Osteoblast (primary cell): ENCODE results near the gene TNNI3K. TPM values are rescaled to one million over a fixed set of nuclear protein-coding genes. Genes with fewer than 3 reads are reported as not detected.

Source experiments
- DNase-seq: peaks from one replicate; pipeline ENCODE4 v3.0.0; 2011; ENCODE audit warnings: low spot score, mixed read lengths; ENCODE audit not compliant: insufficient read length; ENCODE audit errors: missing footprints
- H2AFZ ChIP-seq: 2 replicates; pipeline ENCODE4 v1.6.0; 2011; ENCODE audit warnings: mild to moderate bottlenecking, low read length
- H3K27ac ChIP-seq: 2 replicates; pipeline ENCODE4 v1.5.1; 2011; ENCODE audit warnings: mild to moderate bottlenecking, low read depth, low read length, moderate library complexity
- H3K27me3 ChIP-seq: 2 replicates; pipeline ENCODE4 v1.6.0; 2012; ENCODE audit warnings: mild to moderate bottlenecking, control low read depth, inconsistent platforms, low read length, moderate library complexity; ENCODE audit not compliant: insufficient read depth
- H3K36me3 ChIP-seq: 2 replicates; pipeline ENCODE4 v1.5.1; 2011; ENCODE audit warnings: mild to moderate bottlenecking, low read length, control low read depth, moderate library complexity; ENCODE audit not compliant: insufficient read depth
- H3K4me1 ChIP-seq: 2 replicates; pipeline ENCODE4 v1.5.1; 2011; ENCODE audit warnings: mild to moderate bottlenecking, low read length, control low read depth, moderate library complexity; ENCODE audit not compliant: insufficient read depth
- H3K4me2 ChIP-seq: 2 replicates; pipeline ENCODE4 v1.6.0; 2011; ENCODE audit warnings: mild to moderate bottlenecking, low read length; ENCODE audit not compliant: insufficient read depth
- H3K4me3 ChIP-seq: fragments of 200-600 bp; sonication (generic); 3 replicates; pipeline ENCODE4 v1.5.1; 2012; ENCODE audit warnings: mild to moderate bottlenecking, low read length, inconsistent platforms; ENCODE audit not compliant: insufficient read depth
- H3K79me2 ChIP-seq: 2 replicates; pipeline ENCODE4 v1.6.0; 2012; ENCODE audit warnings: mild to moderate bottlenecking, low read length, control low read depth, inconsistent platforms; ENCODE audit not compliant: insufficient read depth
- H3K9me3 ChIP-seq: 2 replicates; pipeline ENCODE4 v1.5.1; 2011; ENCODE audit warnings: low read depth, low read length, control low read depth
- H4K20me1 ChIP-seq: 2 replicates; pipeline ENCODE4 v1.6.0; 2012; ENCODE audit warnings: mild to moderate bottlenecking, low read length, control low read depth; ENCODE audit not compliant: insufficient read depth
- CTCF ChIP-seq: IDR thresholded peaks from 2 replicates; pipeline ENCODE4 v1.5.1; 2011; ENCODE audit warnings: mild to moderate bottlenecking, low read depth, low read length, moderate library complexity; ENCODE audit errors: extremely low read depth
- total RNA-seq: library from RNA; depleted of rRNA; stranded (reverse); fragments of >200 nt; gene quantifications from 2 replicates; pipeline ENCODE4 v1.2.3, GENCODE V29; 2012

The TNNI3K gene, protein sequence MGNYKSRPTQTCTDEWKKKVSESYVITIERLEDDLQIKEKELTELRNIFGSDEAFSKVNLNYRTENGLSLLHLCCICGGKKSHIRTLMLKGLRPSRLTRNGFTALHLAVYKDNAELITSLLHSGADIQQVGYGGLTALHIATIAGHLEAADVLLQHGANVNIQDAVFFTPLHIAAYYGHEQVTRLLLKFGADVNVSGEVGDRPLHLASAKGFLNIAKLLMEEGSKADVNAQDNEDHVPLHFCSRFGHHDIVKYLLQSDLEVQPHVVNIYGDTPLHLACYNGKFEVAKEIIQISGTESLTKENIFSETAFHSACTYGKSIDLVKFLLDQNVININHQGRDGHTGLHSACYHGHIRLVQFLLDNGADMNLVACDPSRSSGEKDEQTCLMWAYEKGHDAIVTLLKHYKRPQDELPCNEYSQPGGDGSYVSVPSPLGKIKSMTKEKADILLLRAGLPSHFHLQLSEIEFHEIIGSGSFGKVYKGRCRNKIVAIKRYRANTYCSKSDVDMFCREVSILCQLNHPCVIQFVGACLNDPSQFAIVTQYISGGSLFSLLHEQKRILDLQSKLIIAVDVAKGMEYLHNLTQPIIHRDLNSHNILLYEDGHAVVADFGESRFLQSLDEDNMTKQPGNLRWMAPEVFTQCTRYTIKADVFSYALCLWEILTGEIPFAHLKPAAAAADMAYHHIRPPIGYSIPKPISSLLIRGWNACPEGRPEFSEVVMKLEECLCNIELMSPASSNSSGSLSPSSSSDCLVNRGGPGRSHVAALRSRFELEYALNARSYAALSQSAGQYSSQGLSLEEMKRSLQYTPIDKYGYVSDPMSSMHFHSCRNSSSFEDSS
- total RNA-seq: 0.59 and 0.72 TPM in 2 replicates

- no peak for DNase-seq
- Histone ChIP-seq H3K4me2 (no peak within 1 kb of the TSS), H3K36me3 (no peaks in the 10 kb centered on the region), H3K9me3 (no peaks in the 10 kb centered on the region), H3K27ac (no peak within 1 kb of the TSS), H2AFZ (no peak within 1 kb of the TSS), H3K4me1 (no peaks in the 10 kb centered on the region), H3K79me2 (no peaks in the 10 kb centered on the region), H3K27me3 (no peaks in the 10 kb centered on the region), H4K20me1 (no peaks in the 10 kb centered on the region), H3K4me3 (no peak within 1 kb of the TSS)
- TF ChIP-seq CTCF: no peak
These were observed at the start of gene TNNI3K for GRCh38 chr1:74235153-74235552. TSS of gene TNNI3K (plus strand) at chr1:74235387. CDS start at chr1:74235452, 65 bp downstream.

DNA sequence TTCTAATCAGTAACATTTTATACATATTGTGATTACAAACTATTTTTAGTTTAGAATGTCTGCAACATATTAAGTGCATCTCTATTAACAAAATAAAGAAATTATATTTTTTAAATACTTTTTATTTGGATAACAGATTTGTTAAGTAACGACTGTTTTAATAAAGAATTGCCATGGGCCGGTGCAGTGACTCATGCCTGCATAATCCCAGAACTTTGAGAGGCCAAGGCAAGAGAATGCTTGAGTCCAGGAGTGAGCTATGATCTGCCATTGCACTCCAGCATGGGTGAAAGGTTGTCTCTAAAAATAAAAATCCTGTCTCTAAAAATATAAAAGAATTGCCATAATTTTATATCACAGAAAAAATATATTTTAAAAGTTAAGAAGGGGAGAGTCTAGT, 41.3 kb upstream of the TNNI3K start:
- no peaks in the 10 kb centered on the region for H3K9me3 ChIP-seq
- H3K27ac ChIP-seq: no peak overlapping the region
- H3K4me1 ChIP-seq: peaks cover 5% of the 10 kb centered on the region
- no peaks in the 10 kb centered on the region for H3K36me3 ChIP-seq
- H3K4me2 ChIP-seq: no peak overlapping the region
- no peaks in the 10 kb centered on the region for H4K20me1 ChIP-seq
- TF ChIP-seq CTCF: no peak
- H3K4me3 ChIP-seq: no peak overlapping the region
- H2AFZ ChIP-seq: no peak overlapping the region
- peaks cover 6% of the 10 kb centered on the region for H3K79me2 ChIP-seq
- DNase-seq: peak; percentile 17
- H3K27me3 ChIP-seq: no peaks in the 10 kb centered on the region

DNA sequence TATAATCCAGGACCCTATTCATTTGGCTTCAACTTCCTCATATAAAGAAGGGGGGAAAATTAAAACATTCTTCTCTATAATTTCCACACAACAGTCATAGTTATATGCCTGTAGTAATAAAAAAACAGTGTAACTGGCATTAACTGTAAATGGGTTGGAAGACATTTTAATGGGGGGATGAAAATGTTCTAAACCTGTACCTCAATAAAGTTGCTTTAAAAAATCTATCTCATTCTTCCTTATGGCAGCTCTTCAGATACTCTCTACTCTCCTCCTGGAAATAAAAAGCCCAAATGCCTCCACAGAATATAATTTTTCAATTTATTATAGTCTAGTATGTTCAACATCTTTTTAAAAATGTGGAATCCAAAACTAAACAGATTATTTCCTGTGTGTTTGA, 39.8 kb upstream of the TNNI3K start:
- no peak overlapping the region for H3K4me2 ChIP-seq
- no peaks in the 10 kb centered on the region for H3K9me3 ChIP-seq
- H3K36me3 ChIP-seq: no peaks in the 10 kb centered on the region
- DNase-seq: no peak
- no peak for TF ChIP-seq CTCF
- H3K4me3 ChIP-seq: no peak overlapping the region
- H3K27ac ChIP-seq: no peak overlapping the region
- peaks cover 9% of the 10 kb centered on the region for H3K79me2 ChIP-seq
- no peaks in the 10 kb centered on the region for H4K20me1 ChIP-seq
- peaks cover 5% of the 10 kb centered on the region for H3K4me1 ChIP-seq
- no peaks in the 10 kb centered on the region for H3K27me3 ChIP-seq
- peak overlapping the region; percentile 49 for H2AFZ ChIP-seq

- peak; percentile 11 for DNase-seq
- peaks cover 5% of the 10 kb centered on the region for H3K4me1 ChIP-seq
- peak overlapping the region; percentile 82 for H3K4me2 ChIP-seq
- peak overlapping the region; percentile 82 for H2AFZ ChIP-seq
- no peaks in the 10 kb centered on the region for H4K20me1 ChIP-seq
- H3K79me2 ChIP-seq: peaks cover 9% of the 10 kb centered on the region
- no peaks in the 10 kb centered on the region for H3K9me3 ChIP-seq
- H3K36me3 ChIP-seq: no peaks in the 10 kb centered on the region
- no peak for TF ChIP-seq CTCF
- peak overlapping the region; percentile 71 for H3K27ac ChIP-seq
- H3K27me3 ChIP-seq: no peaks in the 10 kb centered on the region
- H3K4me3 ChIP-seq: peak overlapping the region; percentile 85
These were observed 37.9 kb upstream of the TNNI3K start for GRCh38 chr1:74197255-74197654.
